HepG2 (cell line): ENCODE data around the gene IGF2BP1. TPM values are rescaled to one million over a fixed set of nuclear protein-coding genes. Genes with fewer than 3 reads are reported as not detected.

Source experiments
- BCL3 ChIP-seq: sonication (generic); formaldehyde crosslinking; IDR thresholded peaks from 2 replicates; pipeline ENCODE4 v1.5.1; 2020; ENCODE audit warnings: mild to moderate bottlenecking, missing genetic modification reagents, moderate library complexity
- HMGXB4 ChIP-seq, 2 experiments: sonication (generic) in 1 of 2; formaldehyde crosslinking in 1 of 2; IDR thresholded peaks; 2 replicates each; pipeline versions ENCODE4 v1.4.0 to v1.6.1; 2018 to 2020; ENCODE audit warnings: missing genetic modification reagents in 2 of 2, borderline replicate concordance in 1 of 2, low read depth in 1 of 2, mild to moderate bottlenecking in 1 of 2, missing biosample characterization in 1 of 2
- PRDM15 ChIP-seq: sonication (generic); formaldehyde crosslinking; IDR thresholded peaks from 2 replicates; pipeline ENCODE4 v1.4.0; 2020; ENCODE audit warnings: missing genetic modification reagents
- STAG1 ChIP-seq: sonication (generic); formaldehyde crosslinking; IDR thresholded peaks from 2 replicates; pipeline ENCODE4 v1.4.0; 2020; ENCODE audit warnings: missing genetic modification reagents
- STAT6 ChIP-seq: sonication (generic); formaldehyde crosslinking; IDR thresholded peaks from 2 replicates; pipeline ENCODE4 v1.4.0; 2020; ENCODE audit warnings: missing genetic modification reagents, mild to moderate bottlenecking, borderline replicate concordance
- ZBTB38 ChIP-seq: sonication (generic); formaldehyde crosslinking; IDR thresholded peaks from 2 replicates; pipeline ENCODE4 v1.5.1; 2020; ENCODE audit warnings: mild to moderate bottlenecking, missing genetic modification reagents
- ZNF276 ChIP-seq: sonication (generic); formaldehyde crosslinking; IDR thresholded peaks from 2 replicates; pipeline ENCODE4 v1.4.0; 2020; ENCODE audit warnings: mild to moderate bottlenecking, low read depth, missing genetic modification reagents
- ZNF430 ChIP-seq: sonication (generic); formaldehyde crosslinking; IDR thresholded peaks from 2 replicates; pipeline ENCODE4 v1.9.0; 2021; ENCODE audit warnings: mild to moderate bottlenecking, missing genetic modification reagents
- ZNF567 ChIP-seq: sonication (generic); formaldehyde crosslinking; IDR thresholded peaks from 2 replicates; pipeline ENCODE4 v1.8.1; 2023; ENCODE audit warnings: mild to moderate bottlenecking, missing genetic modification reagents, borderline replicate concordance
- ZNF570 ChIP-seq: sonication (generic); formaldehyde crosslinking; IDR thresholded peaks from 2 replicates; pipeline ENCODE4 v1.4.0; 2020; ENCODE audit warnings: mild to moderate bottlenecking, missing genetic modification reagents, borderline replicate concordance
- ZNF615 ChIP-seq: sonication (generic); formaldehyde crosslinking; IDR thresholded peaks from 2 replicates; pipeline ENCODE4 v1.5.0; 2020; ENCODE audit warnings: mild to moderate bottlenecking, missing genetic modification reagents, borderline replicate concordance
- ZNF691 ChIP-seq: sonication (generic); formaldehyde crosslinking; IDR thresholded peaks from 2 replicates; pipeline ENCODE4 v1.4.0; 2020; ENCODE audit warnings: missing genetic modification reagents, low read depth, mild to moderate bottlenecking, borderline replicate concordance
- ZNF792 ChIP-seq: IDR thresholded peaks from 2 replicates; pipeline ENCODE4 v1.6.1; 2016
- ZNF816 ChIP-seq: sonication (generic); formaldehyde crosslinking; IDR thresholded peaks from 2 replicates; pipeline ENCODE4 v1.8.0; 2022; ENCODE audit warnings: missing genetic modification reagents, mild to moderate bottlenecking, borderline replicate concordance
- polyA plus RNA-seq, 8 experiments: library from polyadenylated mRNA; depleted of rRNA in 3 of 8; stranded (reverse) in 7 of 8; unstranded in 1 of 8; fragments of >200 nt; fragmentation: Illumina TruSeq in 4 of 8; extraction: Trizol in 4 of 8; gene quantifications; 2 replicates each; pipeline versions ENCODE4 v1.2.1 to v1.2.3, GENCODE V29; 2011 to 2016; ENCODE audit warnings: low read depth in 4 of 8, missing spikeins in 1 of 8, mixed read lengths in 1 of 8; ENCODE audit not compliant: insufficient read depth in 1 of 8
- total RNA-seq, 5 experiments: library from RNA; depleted of rRNA; stranded (reverse); fragments of >200 nt; fragmentation: Illumina TruSeq; extraction: Trizol; gene quantifications; 2 replicates each; pipeline ENCODE4 v1.2.3, GENCODE V29; 2016; ENCODE audit warnings: low read depth in 1 of 5

Gene IGF2BP1
- total and polyA plus RNA-seq, 2 of the 13 experiments (the other 11 are each of a cell fraction or from before 2014, with no cell fraction given) = 29.7 to 75.1 TPM

GRCh38 chr17:48997827-48998586, 822 bp downstream of the IGF2BP1 start (continued):
- TF ChIP-seq STAT6 (CRISPR knock-in tag) (0 out of 2 replicates have a peak, but pooled peaks have one; percentile 24), ZBTB38 (CRISPR knock-in tag) (peak; percentile 16; the same call in 1 of the 2 replicates), STAG1 (CRISPR knock-in tag) (no peak), PRDM15 (CRISPR knock-in tag) (peak; percentile 64), ZNF792 (CRISPR knock-in tag) (peak; percentile 50), ZNF691 (CRISPR knock-in tag) (peak; percentile 45; the same call in 1 of the 2 replicates), BCL3 (CRISPR knock-in tag) (peak; percentile 15; the same call in 1 of the 2 replicates), HMGXB4 (CRISPR knock-in tag; IDR thresholded peaks at IDR 0.05; ENCODE audit: borderline replicate concordance in 1 of 2, low read depth in 1 of 2) (peak; percentile 64 to 77; a peak in 3 of 4 replicates), ZNF567 (CRISPR knock-in tag) (0 out of 2 replicates have a peak, but pooled peaks have one; percentile 85), ZNF816 (CRISPR knock-in tag) (0 out of 2 replicates have a peak, but pooled peaks have one; percentile 23), ZNF615 (CRISPR knock-in tag) (no peak), ZNF430 (peak; percentile 76; the same call in 1 of the 2 replicates), ZNF570 (CRISPR knock-in tag) (0 out of 2 replicates have a peak, but pooled peaks have one; percentile 36), ZNF276 (CRISPR knock-in tag) (0 out of 2 replicates have a peak, but pooled peaks have one; percentile 39)
